NCI-H2227 (cell line): ENCODE measurements around the gene S100A7A.
"Not testable (repeated sequence)": the region's sequence is repeated elsewhere in the genome, so short reads cannot be mapped to it uniquely, and the experiment has no call there.

Experiments used
- DNase-seq: peaks from one replicate; lab custom pipeline; 2025; ENCODE audit not compliant: unreplicated experiment; lab: John Stamatoyannopoulos, UW

S100A7A gene

GRCh38 chr1:153395136-153395685 is 21.1 kb upstream of the S100A7A start:
- no peak for DNase-seq

GRCh38 chr1:153395776-153396175 is 20.5 kb upstream of the S100A7A start:
- DNase-seq = no peak

GRCh38 chr1:153396461-153396860 is 19.9 kb upstream of the S100A7A start:
- DNase-seq = no peak

GRCh38 chr1:153397051-153397923 is 19.0 kb upstream of the S100A7A start:
- DNase-seq = no peak

- DNase-seq = no peak
These were observed 18.2 kb upstream of the S100A7A start for GRCh38 chr1:153397924-153398651.

GRCh38 chr1:153399401-153400055 is 16.8 kb upstream of the S100A7A start:
- no peak for DNase-seq

- no peak for DNase-seq
These were observed 16.1 kb upstream of the S100A7A start for GRCh38 chr1:153400244-153400643.

GRCh38 chr1:153401461-153401860 is 14.9 kb upstream of the S100A7A start:
- DNase-seq = no peak

GRCh38 chr1:153402226-153402625 is 14.1 kb upstream of the S100A7A start:
- DNase-seq = no peak

GRCh38 chr1:153403421-153404085 is 12.8 kb upstream of the S100A7A start:
- DNase-seq = no peak

- no peak for DNase-seq
These were observed 12.2 kb upstream of the S100A7A start for GRCh38 chr1:153404086-153404635.

GRCh38 chr1:153404768-153405167 is 11.6 kb upstream of the S100A7A start:
- peak; percentile 13 for DNase-seq

- not testable (repeated sequence) for DNase-seq
These were observed 10.3 kb upstream of the S100A7A start for GRCh38 chr1:153405825-153406599.

- DNase-seq = peak; percentile 9
These were observed 9.0 kb upstream of the S100A7A start for GRCh38 chr1:153407274-153407673.

GRCh38 chr1:153413961-153414360 is 2.4 kb upstream of the S100A7A start:
- not testable (repeated sequence) for DNase-seq

GRCh38 chr1:153417136-153417888 is 992 bp downstream of the S100A7A start:
- DNase-seq = no peak

- DNase-seq = not testable (repeated sequence)
These were observed 2.6 kb downstream of the S100A7A start for GRCh38 chr1:153418758-153419435.

GRCh38 chr1:153419436-153419793 is 3.1 kb downstream of the S100A7A start:
- not testable (repeated sequence) for DNase-seq

- no peak for DNase-seq
These were observed 4.0 kb downstream of the S100A7A start for GRCh38 chr1:153420306-153420705.
